ENCODE measurements around the gene MRPL45.

The MRPL45 gene

GRCh38 chr17:38325221-38325851 is 28.4 kb downstream of the MRPL45 start:
- DNase-seq (ENCODE audit: low read depth in 3 of 3), result no peak

DNA sequence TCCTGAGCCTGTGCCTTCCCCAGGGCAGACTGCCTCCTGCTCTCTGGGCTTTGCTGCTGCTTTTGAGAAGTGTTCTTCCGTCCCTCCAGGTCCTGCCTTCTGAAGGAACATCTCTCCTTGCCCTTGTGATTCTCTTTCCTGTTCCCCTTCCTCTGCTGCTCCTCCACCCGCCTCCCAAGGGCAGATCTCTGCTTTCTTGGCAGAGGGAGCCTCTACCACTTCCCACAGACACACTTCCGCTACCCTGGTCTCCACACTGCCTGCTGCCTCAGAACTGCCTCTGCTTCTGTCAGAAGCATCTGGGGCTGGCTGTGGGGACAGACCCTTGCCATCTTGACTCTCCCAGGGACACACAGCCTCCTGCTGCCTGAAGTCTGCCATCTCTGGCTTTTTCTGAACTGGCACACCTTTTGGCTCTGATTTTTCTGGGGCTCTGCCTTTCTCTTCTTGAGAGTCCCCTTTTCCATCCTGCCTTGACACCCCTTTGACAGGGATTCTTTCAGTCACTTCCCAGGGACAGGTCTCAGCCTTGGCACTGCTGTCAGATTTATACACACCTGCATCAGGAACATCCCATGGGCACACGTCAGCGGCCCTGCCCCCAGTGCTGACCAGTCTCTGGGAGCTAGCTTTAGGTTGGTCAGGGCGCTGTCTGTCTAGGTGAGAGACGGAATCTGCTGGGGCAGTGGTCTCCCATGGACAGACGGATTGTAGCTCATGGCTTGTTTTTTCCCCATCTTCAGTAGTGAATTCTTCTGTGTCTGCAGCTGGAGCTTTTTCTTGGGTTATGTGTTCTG is 30.2 kb downstream of the MRPL45 start:
- no peak for DNase-seq (ENCODE audit: low read depth in 3 of 3)

- DNase-seq (ENCODE audit: low read depth in 3 of 3), result no peak
Measured at GRCh38 chr17:38327936-38328335, 31.0 kb downstream of the MRPL45 start.

DNA sequence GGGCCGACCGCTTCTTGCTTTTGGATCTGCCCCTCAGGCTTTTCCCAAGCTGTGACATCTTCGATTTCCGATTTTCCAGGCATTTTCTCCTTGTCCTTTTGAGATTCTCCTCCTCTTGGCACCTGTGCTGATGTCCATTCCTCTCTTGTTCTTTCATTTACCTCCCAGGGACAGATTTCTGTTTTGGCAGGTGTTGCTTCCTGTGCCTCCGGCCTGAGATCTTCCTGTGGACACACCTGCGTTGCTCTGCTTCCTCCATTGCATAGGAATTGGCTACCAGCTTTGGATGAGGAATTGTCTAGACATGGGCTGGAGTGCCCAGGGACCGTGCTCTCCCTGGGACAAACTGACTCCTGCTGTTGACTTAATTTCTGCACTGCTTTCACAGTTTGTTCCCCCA is 31.7 kb downstream of the MRPL45 start:
- no peak for DNase-seq (ENCODE audit: low read depth in 3 of 3)

GRCh38 chr17:38329284-38329683 is 32.3 kb downstream of the MRPL45 start:
- no peak for DNase-seq (ENCODE audit: low read depth in 3 of 3)

- no peak for DNase-seq (ENCODE audit: low read depth in 3 of 3)
Measured at GRCh38 chr17:38329808-38330730, 33.1 kb downstream of the MRPL45 start.

DNA sequence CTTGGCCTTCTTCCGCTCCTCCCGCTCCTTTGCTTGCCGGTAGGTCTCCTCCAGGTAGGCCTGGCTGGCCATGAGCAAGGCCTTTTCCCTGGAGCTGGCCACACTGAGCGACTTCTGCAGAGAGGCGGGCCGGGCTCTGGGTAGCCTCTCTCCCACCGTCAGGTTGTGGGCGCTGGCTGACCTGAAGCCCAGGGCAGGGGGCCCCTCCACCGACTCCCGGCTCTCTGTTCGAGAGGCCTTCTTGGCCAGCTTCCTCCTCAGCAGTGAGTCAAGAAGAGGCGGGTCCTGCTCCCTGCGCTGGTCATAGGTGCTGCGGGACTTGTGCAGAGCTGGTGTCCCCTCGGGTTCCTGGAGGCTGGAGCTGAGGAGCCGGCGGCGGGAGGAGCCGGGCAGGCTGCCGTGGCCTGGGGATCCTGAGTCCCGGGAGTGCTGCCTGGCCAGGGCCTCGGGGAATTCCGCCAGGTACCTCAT is 34.0 kb downstream of the MRPL45 start:
- no peak for DNase-seq (ENCODE audit: low read depth in 3 of 3)

GRCh38 chr17:38332735-38333134 is 35.8 kb downstream of the MRPL45 start:
- no peak for DNase-seq (ENCODE audit: low read depth in 3 of 3)

DNA sequence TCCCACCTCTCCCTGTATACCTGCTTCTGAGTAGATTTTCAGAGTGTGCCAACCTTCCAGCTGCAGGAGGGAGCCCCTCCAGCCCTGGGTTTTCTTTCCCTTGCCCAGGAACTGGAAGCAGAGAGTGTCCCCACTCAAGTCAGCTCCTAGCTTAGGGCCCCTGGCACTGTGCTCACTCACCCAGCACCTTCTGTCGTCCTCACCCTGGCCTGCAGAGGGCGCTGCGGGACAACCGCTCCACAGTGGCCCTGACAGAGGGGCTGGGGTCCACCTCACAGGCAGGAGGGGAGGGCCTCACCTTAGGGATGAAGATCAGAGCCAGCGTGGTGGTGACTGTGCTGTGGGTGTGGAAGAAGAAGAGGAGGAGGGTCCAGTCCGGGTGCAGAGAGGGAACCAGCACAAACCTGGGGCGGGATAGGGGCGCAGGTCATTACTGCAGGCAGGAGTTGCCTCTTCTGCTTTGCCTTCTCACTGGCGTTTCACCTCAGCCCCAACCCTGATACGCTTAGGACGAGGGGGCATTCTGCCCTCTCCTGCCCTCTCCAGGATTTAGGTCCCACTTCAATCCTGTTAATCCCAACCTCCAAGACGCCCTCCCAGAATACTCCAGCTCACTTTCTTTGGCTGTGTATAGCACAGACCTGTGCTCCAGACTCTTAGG is 36.8 kb downstream of the MRPL45 start:
- peak; percentile 30 to 40 (median 35) for DNase-seq (ENCODE audit: low read depth in 3 of 3)

DNA sequence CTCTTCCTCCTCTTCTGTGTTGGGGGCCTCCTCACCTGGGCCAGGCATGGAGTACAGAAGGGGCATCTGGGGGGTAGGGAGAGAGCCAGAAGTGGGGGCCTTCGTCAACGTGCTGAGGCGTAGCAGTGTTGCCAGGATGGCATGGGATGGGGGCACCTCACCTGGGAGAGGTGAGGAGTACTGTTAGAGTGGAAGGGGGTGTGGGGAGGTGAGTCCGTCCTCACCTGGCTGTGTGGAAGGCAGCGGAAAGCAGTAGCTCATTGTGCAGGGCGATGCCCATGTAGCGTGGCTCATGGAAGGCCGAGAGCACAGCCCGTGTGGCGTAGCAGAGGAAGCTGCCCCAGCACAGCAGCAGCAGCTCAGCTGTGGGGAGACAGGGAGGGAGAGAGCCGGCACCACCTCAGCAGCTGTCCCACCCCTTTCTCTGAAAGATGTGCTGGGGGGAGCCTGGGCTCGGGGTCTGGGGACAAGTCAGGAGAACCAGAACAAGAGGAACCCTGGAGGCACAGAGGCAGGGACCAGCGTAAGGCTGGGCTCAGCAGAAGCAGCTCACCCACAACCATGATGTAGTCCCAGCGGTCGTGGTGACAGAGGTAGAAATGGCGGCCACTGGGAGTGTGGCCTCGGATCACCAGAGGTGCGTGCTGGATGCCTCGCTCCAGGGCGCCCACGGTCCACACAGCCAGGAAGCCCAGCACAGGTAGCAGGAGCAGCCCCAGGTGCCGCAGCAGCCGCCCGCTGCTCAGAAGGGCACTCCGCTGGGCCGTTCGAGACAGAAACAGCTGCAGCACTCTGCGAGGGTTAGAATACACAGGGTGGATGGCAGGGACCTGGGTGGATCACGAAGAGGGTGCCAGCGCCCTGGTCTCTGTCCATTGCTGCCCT is 37.8 kb downstream of the MRPL45 start:
- no peak for DNase-seq (ENCODE audit: low read depth in 3 of 3)

GRCh38 chr17:38336838-38337237 is 39.9 kb downstream of the MRPL45 start:
- no peak for DNase-seq (ENCODE audit: low read depth in 3 of 3)

DNA sequence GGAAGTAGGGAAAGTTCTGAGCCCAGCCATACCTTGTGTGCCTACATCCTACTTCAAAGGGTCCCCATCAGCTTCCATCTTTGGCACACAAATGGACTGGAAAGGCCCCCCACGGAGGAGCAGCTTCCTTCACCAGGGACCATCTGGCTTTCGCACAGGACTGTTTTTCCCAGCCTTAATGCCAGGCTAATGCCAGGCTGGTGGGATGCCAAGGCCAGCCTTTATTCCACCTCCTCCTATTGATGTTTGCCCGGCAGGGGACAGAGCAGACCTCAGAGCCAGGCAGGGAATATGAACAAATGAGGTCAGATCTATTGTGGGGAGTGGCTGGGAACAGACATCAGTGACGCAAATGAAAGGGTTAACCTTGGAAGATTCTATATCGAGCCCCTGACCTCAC is 41.1 kb downstream of the MRPL45 start:
- DNase-seq (ENCODE audit: low read depth in 3 of 3), result no peak

- DNase-seq (ENCODE audit: low read depth in 3 of 3), result no peak
Measured at GRCh38 chr17:38338535-38338934, 41.6 kb downstream of the MRPL45 start.

- DNase-seq (ENCODE audit: low read depth in 3 of 3), result no peak
Measured at GRCh38 chr17:38339891-38340290, 42.9 kb downstream of the MRPL45 start.

DNA sequence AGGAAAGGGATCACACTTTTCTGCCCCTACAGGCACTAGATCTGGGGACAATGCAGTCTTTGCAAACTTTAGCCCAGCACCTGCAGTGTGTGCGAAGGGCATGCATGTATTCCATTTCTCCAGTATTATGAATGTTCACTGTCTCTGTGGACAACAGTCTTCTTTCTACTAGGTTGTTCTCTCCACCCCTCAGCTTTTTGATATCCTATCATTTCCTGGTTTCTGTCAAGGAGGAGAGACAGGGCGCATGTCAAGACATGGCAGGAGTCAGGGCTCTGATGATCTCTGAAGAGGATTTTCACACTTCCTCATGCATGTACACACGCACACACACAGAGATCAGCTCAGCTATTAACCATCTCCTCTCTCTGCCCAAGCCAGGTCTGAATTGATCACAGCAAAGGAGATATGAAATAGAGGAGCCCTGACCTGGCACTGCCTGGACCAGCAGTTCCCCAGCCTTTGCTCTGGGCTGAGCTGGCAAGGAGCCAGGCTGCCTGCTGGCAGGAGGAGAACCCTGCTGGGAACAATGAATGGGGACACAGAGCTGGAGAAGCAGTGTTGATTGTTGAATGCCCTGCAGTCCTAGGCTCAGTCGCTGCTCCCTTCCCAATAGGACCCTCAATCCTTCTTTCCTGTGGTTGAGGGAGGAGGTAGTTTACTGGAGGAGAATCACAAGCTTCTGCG is 44.2 kb downstream of the MRPL45 start:
- no peak for DNase-seq (ENCODE audit: low read depth in 3 of 3)

DNA sequence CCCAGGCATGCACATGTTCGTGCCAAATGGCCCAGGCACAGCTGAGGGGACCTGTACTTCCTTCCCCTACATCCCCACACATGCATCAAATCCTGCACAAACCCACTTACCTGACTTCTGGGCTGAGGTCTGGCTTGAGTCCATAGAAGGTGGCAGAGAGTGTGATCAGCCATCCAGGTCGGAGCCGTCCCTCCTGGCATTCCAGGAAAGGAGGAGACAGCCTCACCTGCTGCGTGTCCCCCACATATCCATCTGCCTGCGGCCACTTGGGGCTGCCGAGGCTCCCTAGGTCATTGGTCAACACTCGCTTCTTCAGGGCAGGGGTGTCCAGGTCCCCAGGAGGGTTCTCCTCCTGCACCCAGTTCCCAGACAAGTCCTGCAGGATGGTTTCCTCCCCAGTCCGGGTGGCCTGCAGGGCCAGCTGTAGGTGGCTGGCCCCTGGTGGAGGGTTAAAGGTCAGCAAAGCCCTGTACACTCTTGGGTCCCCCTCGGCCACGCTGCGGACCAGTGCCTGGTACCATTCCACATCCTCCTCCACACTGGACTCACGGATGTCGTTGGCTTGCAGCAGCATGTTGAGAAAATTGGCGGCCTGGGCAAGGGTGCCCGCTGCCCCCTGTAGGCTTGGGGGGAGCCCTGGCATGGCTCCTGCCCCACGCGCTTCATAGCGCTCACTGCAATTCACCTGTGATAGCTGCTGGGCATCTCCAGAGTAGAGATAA is 46.1 kb downstream of the MRPL45 start:
- DNase-seq (ENCODE audit: low read depth in 3 of 3), result no peak

GRCh38 chr17:38343608-38344419 is 46.8 kb downstream of the MRPL45 start, which contains the start of gene GPR179:
GPR179 (minus strand) TSS chr17:38343956; CDS start chr17:38343789, 167 bp downstream.
- no peak for DNase-seq (ENCODE audit: low read depth in 3 of 3)

DNA sequence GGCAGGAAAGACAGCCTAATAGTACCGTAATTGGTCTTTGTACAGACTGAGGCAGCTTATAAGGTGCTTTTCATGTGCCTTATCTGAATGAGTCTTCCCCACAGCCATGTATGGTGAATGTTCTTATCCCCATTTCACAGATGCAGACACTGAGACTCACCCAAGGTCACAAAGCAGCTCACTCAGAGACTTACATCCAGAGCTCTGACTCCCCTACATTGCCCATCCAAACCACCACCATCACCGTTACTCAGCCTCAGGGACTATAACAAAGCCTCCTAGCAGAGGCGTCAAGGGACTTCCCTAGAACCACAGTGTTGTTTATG is 47.4 kb downstream of the MRPL45 start:
- no peak for DNase-seq (ENCODE audit: low read depth in 3 of 3)

DNA sequence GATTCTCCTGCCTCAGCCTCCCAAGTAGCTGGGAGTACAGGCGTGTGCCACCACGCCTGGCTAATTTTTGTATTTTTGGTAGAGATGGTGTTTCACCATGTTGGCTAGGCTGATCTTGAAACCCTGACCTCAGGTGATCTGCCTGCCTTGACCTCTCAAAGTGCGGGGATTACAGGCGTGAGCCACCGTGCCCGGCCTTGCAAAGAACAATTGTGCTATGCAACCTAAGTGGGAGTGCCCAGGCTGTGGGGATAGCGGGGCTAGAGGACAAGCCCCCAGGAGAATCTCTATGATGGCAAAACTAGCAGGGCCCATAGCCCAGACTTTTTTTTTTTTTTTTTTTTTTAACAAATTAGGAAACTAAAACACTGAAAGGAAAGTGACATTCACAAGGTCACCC is 48.8 kb downstream of the MRPL45 start:
- no peak for DNase-seq (ENCODE audit: low read depth in 3 of 3)

Data from stimulated activated CD4-positive, alpha-beta T cell treated with anti-CD3 and anti-CD28 coated beads, TNF-alpha, amount 100 ng/mL, for 48 hours (primary cell).